CD4-positive, alpha-beta T cell treated with Interleukin-4 for 1 hour (primary cell): ENCODE measurements around the gene PLA2R1.

Experiments used
- DNase-seq, 2 donors: peaks; one replicate each; pipeline ENCODE4 v3.0.0-alpha.2; 2020 to 2022

The PLA2R1 gene

DNA sequence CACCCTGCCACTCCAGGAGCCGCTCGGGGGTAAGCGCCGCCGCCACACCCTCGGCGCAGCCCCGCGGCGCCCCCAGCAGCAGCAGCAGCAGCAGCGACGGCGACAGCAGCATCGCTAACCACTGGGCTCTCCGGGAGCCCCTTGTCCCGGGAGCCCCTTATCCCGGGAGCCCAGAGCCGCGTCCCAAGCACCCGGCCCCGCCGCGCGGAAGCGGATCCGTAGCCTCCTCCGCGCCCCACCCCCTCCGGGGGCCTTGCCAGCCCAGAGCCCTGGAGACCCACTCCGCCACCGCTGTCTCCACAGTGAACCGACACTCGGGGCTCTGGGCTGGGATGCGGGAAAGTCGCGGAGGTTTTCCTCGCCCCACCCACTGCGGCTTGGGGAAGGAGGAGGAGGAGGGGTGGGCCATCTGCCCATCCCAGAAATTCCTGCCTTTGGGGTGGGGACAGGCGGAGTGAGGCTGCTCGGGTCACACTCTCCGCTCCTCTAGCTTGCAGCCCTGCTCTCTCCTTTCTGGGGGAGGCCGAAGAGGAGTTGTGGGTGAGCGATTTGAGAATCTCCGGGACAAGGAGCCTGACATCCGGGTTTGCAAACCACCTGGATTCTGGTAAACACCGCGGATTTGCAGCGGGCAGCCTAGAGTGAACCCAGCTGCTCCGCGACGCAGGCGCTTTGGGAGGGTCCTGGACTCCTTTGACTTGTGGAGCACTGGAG lies at the start of gene PLA2R1:
Gene PLA2R1, minus strand, starts transcription at position 324 of the 714 bp plus-strand sequence. Its CDS starts 212 bp downstream, at position 112.
- DNase-seq = no peak

DNA sequence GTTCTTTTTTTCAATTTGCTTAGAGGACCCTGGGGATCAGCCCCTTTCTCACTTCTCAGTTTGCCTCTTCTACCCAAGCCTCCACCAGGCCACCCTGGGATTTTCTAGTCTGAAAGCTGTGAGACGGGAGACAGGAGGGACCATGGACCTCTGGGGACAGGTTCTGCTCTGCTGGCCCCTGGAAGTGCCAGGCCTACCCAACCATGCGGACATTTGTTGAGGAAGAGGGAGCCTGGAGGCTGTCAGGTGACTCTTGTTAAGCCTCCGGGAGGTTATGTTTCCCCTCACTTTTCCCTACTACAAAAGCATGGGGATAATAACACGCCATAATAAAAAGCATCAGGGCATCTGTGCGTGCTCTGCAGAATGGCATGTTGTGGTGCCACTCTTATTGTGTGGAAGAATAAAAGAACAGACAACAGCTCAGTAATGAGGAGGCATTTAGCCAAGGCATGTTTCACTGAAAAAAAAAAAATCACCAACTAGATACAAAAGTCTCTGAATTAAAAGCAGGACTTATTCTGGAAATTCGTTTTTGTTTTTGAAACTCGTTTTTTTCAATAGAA lies 48.3 kb upstream of the PLA2R1 start:
- DNase-seq = no peak

DNA sequence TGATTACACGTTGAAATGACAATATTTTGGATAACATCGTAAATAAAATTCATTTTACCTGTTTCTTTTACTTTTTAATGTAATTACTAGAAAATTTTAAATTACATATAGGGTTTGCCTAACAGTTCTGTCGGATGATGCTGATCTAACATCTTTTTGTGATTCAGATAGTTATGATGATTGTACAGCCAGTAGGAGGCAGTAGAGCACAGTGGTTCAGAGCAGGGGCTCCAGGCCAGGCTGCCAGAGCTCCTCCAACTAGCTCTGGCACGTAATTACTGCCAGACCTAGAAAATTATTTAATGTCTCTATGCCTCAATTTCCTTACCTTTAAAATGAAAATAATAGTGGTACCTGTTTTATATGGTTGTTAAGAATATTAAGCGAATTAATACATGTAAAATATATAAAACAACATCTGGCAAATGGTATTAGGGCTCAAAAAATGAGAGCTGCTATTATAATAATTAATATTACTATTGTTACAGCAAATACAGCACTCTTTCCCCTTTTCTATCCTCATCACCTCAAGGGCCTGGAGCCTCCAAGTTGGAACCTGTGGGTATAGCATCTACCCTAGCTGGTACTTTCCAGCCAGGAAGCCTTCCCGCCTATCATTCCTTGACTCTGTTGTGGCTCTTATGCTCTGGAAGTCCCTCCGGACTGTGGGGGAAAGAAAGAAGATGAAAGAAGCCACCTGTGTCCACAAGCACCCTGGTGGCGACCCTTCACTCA lies 47.7 kb upstream of the PLA2R1 start:
- peak; percentile 47 to 61 for DNase-seq

DNA sequence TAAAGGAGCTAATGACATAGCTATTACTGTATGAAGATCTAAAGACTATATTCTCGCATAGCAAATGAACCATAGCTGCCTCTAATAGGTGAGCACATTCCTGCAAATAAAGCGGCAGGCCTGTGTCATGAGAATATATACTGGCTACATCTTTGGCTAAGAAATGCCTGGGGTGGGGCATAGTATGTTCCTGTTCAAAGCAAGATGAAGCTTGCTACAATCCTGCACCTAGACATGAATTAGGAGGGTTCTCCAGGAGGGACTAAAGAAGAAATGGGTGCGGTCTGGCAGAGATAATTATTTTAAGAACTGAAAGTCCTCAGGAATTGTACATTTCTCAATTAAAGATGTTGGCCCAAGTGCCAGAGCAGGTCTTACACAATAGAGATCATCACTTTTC lies 46.8 kb upstream of the PLA2R1 start:
- DNase-seq = no peak

GRCh38 chr2:160108646-160109045 lies 46.2 kb upstream of the PLA2R1 start:
- no peak for DNase-seq

DNA sequence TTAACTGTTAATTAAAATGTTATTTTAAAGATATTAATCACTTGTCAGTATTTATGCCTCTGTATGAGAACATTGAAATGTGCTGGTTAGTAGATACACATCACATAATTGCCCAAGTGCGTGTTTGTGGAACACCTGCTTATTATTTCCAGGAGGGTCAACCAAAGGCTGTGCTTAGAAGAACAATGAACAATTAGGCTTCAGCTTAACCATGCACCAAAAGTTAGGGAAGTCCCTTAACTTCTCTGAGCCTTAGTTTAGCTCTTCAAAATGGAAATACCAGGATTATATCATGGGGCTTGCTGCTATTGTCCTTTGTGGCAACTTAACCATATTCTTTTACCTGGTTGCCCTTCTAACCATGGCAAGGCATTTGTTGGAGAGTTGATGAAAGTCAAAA lies 43.0 kb upstream of the PLA2R1 start:
- no peak for DNase-seq

- no peak for DNase-seq
These were observed 41.7 kb upstream of the PLA2R1 start for GRCh38 chr2:160104115-160104514.

DNA sequence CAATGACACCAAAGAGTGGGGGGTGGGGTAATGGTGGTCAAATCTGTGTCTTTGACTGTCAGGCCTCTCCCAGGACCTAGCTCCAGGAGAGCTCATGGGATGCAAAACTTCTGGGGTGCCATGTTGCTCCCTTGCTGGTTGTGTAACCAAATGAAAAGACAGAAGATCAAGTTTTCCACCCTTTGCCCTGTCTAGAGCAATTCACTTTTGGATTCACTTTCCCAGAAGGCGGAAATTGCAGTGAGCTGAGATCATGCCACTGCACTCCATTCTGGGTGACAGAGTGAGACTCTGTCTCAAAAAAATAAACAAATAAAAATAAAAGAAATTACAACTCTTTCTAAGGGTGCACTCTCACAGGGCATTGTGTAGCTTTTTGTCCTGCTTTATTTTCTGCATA lies 34.9 kb upstream of the PLA2R1 start:
- no peak for DNase-seq

DNA sequence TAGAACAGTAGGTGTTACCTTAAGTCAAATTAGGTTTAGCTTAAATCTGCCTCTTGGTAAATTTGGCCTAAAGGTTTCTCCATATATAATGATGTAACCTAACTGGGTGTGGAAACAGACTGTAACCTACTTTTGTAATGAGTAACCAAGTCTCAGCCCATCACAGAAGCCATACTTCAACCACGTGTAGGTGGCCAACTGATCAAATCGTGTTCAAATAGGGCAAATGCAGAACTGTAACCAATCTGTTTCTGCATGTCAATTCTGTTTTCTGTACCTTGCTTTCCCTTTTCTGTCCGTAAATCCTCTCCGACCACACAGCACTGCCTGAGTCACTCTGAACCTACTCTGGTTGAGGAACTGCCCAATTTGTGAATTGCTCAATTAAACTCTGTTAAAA lies 34.0 kb upstream of the PLA2R1 start:
- no peak for DNase-seq

GRCh38 chr2:160092445-160092844 lies 30.0 kb upstream of the PLA2R1 start:
- no peak for DNase-seq

- DNase-seq = no peak
These were observed 29.0 kb upstream of the PLA2R1 start for GRCh38 chr2:160091381-160091780.

- peak in 1 of 2 donors; percentile 2 for DNase-seq
These were observed 25.7 kb upstream of the PLA2R1 start for GRCh38 chr2:160087854-160088745.

DNA sequence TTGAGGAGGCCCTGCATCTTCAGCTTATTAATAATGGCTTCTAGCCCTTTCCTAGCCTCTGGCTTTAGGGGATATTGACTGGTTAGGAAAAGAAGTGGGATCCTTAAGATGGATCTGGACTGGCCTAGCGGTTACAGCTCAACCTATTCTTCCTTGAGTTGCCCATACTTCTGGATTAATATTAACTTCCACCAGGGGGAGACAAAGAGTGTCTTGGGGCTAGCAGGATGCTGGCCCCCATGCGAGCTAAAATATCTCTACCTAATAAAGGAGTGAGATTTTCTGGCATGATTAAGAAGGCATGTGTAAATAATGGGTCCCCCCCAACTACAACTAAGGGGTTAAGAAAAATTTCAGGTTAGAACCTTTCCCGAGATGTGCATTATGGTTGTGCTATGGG lies 23.2 kb upstream of the PLA2R1 start:
- no peak for DNase-seq

- DNase-seq = no peak
These were observed 15.7 kb upstream of the PLA2R1 start for GRCh38 chr2:160077912-160078810.

- no peak for DNase-seq
These were observed 14.5 kb upstream of the PLA2R1 start for GRCh38 chr2:160076914-160077313.

DNA sequence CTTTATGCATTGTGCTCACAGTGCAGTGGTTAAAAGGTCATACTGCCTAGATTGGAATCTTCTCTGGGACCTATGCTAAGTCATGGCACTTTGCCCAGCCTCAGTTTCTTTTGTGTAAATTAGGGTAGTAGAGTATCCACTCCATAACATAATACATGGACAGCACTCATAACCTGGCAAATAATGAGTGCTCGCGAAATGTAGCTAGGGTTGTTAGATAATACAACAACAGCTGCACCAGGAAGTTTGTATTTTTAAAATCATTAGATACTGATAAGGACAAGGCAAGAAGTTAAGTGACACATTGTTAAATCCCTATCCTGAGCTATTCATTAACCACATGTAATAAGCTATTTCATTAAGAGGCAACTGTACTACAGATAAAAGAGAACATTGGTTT lies 13.8 kb upstream of the PLA2R1 start:
- DNase-seq = no peak

DNA sequence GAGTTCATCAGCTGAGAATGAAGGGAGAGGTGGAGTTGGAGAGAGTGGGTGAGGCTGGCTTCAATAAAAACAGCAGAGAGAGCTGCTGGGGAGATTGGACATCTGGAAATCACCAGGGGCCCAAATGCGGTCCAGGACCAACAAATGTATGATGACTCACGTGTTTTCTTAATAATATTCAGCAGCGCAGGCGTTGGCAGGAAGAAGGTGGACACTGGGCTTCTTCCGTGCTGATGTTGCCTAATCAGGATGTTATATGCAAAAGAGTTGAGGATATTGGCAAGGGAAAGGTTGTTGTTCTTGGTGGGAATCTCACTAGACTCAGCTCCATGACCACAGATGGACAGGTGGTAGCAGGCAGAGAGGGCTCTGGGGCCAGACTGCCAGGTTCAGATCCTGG lies 12.8 kb upstream of the PLA2R1 start:
- DNase-seq = no peak

GRCh38 chr2:160073284-160073888 lies 11.0 kb upstream of the PLA2R1 start:
- DNase-seq = no peak

DNA sequence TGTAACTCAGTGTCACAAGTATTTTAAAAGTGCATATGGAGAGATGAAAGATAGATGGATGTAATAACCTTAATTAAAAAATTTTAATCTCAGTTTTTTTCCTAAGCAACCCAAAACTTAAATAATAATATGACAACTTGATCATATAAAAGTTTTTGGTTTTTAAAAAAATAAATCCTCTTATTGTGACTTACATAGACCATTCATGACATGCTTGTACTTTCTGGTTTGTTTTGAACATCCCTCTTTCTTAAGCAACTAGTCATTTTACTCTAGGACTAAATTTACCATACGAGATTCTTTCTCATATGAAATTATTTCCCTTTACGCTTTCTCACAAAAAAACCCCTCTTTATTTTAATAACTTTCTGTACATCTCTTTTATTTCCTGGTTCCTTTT lies 6.5 kb upstream of the PLA2R1 start:
- no peak for DNase-seq

DNA sequence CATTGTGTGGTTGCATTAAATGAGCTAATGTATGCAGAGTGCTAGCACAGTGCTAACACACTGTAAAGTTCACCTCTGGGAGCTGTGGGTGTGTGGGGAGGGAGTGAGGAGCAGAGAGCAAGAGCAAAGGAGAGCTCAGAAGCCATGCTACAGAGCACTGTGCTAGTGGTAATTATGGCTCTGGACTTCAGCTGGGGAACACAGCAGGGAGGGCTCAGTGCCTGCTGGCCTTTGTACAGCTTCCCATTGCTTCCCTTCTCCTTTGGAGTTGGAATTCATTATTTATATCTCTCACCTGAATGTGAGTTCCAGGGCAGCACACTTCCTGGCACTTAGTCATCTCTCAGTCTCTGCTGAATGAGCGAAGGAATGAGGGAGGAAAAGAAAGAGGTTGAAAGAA lies 2.5 kb upstream of the PLA2R1 start:
- no peak for DNase-seq

DNA sequence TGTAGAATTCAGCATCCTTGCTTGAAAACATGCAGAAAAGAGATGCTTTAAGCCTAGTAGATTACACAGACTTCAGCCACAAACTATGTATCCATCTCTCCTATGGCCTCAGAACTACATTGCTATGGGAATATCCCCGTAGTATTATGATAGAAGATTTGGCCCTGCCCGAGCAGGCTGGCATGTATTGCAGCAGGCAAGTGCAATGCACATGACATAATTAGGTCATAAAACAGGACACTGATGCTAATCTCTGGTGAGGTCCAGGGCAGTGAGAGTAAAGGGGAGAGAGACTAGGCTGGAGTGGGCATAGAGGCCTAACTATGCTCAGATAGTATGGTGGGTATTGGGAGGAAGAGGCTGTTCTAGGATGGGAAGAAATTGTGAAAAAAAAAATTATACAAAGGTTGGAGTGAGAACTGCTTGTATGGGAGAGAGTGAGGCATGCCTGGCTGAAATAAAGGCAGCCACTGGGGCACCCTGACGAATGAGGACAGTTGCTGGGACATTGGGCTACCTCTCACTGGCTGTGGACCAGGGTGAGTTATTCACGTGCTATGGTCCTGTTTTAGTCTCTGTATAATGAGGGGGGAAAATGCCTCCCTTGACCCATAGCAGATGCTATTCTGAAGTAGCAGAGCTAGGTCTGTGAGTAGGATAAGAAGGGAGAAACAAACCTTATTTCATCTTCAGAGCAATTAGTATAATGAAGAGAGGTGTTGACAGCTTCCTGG lies 1.6 kb upstream of the PLA2R1 start:
- no peak for DNase-seq
